GM23248 (cell line): Measurements from ENCODE around the gene KRT79.

Source experiments
- EZH2 ChIP-seq: fragments of 200-600 bp; sonication (generic); IDR thresholded peaks from 2 replicates; pipeline ENCODE4 v1.6.1; 2018; ENCODE audit warnings: antibody characterized with exemption, mild to moderate bottlenecking; ENCODE audit not compliant: insufficient read depth, poor library complexity, severe bottlenecking
- EZH2phosphoT487 ChIP-seq: fragments of 200-600 bp; sonication (generic); IDR thresholded peaks from 2 replicates; pipeline ENCODE4 v1.6.1; 2018; ENCODE audit warnings: antibody characterized with exemption, moderate library complexity, mild to moderate bottlenecking, low read depth; ENCODE audit not compliant: insufficient read depth

DNA sequence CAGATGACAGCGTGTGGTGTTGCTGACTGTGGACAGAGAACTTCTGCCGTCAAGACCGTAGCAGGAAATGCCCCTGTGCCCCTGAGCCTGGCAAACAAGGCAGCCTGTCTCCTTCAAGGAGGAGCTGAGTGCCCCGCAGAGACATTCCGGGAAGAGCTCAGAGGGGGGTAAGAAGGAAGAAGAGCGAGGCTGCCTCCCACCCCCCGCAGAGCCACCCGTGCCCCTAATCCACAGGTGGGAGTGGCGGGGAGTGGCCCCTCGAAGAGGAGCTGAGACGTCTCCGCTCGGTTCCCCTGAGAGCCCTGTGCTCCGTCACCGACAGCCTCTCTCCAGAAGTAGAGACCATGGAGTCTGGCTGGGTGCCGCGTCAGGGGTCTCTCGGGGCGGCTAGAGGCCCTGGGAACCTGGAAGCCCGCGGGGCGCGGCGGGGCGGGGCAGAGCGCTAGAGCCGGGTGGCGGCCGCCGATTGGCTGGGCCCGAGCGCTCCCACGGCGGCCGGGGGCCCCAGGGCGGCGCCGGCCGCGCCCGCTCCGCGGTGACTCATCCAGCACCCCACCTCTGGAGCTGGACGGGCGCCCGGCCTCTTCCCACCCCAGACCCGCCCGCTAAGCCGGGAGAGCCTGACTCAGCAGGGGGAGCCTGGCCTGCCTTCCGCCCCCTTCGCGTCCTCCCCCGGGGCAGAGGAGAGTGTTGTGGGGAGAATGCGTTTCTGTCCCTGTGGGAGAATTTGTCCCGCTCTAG, 39.9 kb upstream of the KRT79 start:
- TF ChIP-seq EZH2phosphoT487 (no peak), EZH2 (no peak)
